K562 (cell line): ENCODE results near the gene ARL10. TPM values are rescaled to one million over a fixed set of nuclear protein-coding genes. Genes with fewer than 3 reads are reported as not detected.

ENCODE experiments used
- CBX3 ChIP-seq, 2 experiments: IDR thresholded peaks; 1 replicate in 1 of 2; 2 replicates in 1 of 2; pipeline ENCODE4 v1.6.1; 2012; ENCODE audit warnings: inconsistent platforms in 2 of 2, low read length in 2 of 2, borderline replicate concordance in 1 of 2, control low read depth in 1 of 2
- CCAR2 ChIP-seq: fragments of 200-400 bp; formaldehyde crosslinking; IDR thresholded peaks from 2 replicates; pipeline ENCODE4 v1.6.1; 2017; ENCODE audit warnings: mild to moderate bottlenecking, low read depth, low read length
- ETV5 ChIP-seq: sonication (generic); formaldehyde crosslinking; IDR thresholded peaks from 2 replicates; pipeline ENCODE4 v1.4.0; 2020; ENCODE audit warnings: low read depth, mild to moderate bottlenecking, missing genetic modification reagents
- HCFC1 ChIP-seq: IDR thresholded peaks from 2 replicates; pipeline ENCODE4 v1.6.1; 2012; ENCODE audit warnings: low read depth, low read length, improper control_type of control experiment
- HEY1 ChIP-seq: fragments of 250-450 bp; sonication (Bioruptor Pico); IDR thresholded peaks from 2 replicates; pipeline ENCODE4 v1.5.0; 2020; ENCODE audit warnings: mild to moderate bottlenecking, moderate library complexity, borderline replicate concordance
- HMG20A ChIP-seq: fragments of 450-650 bp; formaldehyde crosslinking; conservative IDR thresholded peaks from 2 replicates; pipeline ENCODE4 v1.4.0; 2020; ENCODE audit warnings: mild to moderate bottlenecking, mixed read lengths
- HNRNPLL ChIP-seq: fragments of 200-400 bp; formaldehyde crosslinking; IDR thresholded peaks from 2 replicates; pipeline ENCODE4 v1.6.1; 2017; ENCODE audit warnings: low read length, low read depth, mild to moderate bottlenecking; ENCODE audit not compliant: poor library complexity, severe bottlenecking
- HNRNPUL1 ChIP-seq: fragments of 200-400 bp; formaldehyde crosslinking; IDR thresholded peaks from 2 replicates; pipeline ENCODE4 v1.6.1; 2017; ENCODE audit warnings: low read length
- JUND ChIP-seq, 2 experiments: IDR thresholded peaks; 2 replicates in 1 of 2; 3 replicates in 1 of 2; pipeline ENCODE4 v1.6.1; 2011; ENCODE audit warnings: borderline replicate concordance in 2 of 2, low read depth in 2 of 2, low read length in 2 of 2, improper control_type of control experiment in 1 of 2, missing biosample characterization in 1 of 2, missing genetic modification characterization in 1 of 2, missing genetic modification reagents in 1 of 2
- KLF6 ChIP-seq: fragments of 250-450 bp; sonication (Bioruptor Pico); IDR thresholded peaks from 2 replicates; pipeline ENCODE4 v1.4.0; 2020; ENCODE audit warnings: mild to moderate bottlenecking, moderate library complexity, borderline replicate concordance
- LARP7 ChIP-seq: fragments of 450-650 bp; IDR thresholded peaks from 2 replicates; pipeline ENCODE4 v1.6.1; 2016
- MEIS2 ChIP-seq: fragments of 450-650 bp; IDR thresholded peaks from 2 replicates; pipeline ENCODE4 v1.6.1; 2014; ENCODE audit warnings: mild to moderate bottlenecking; ENCODE audit not compliant: partially characterized antibody
- MTA2 ChIP-seq: fragments of 450-650 bp; IDR thresholded peaks from 2 replicates; pipeline ENCODE4 v1.6.1; 2016; ENCODE audit warnings: low read depth
- MTA3 ChIP-seq: fragments of 450-650 bp; formaldehyde crosslinking; IDR thresholded peaks from 2 replicates; pipeline ENCODE4 v1.6.1; 2017; ENCODE audit warnings: mild to moderate bottlenecking, borderline replicate concordance
- POU5F1 ChIP-seq: fragments of 150-350 bp; IDR thresholded peaks from 2 replicates; pipeline ENCODE4 v1.6.1; 2014; ENCODE audit warnings: borderline replicate concordance, low read length, low read depth, mild to moderate bottlenecking; ENCODE audit not compliant: partially characterized antibody
- SMARCE1 ChIP-seq: fragments of 450-650 bp; IDR thresholded peaks from 2 replicates; pipeline ENCODE4 v1.7.1; 2016; ENCODE audit warnings: mild to moderate bottlenecking
- TBP ChIP-seq: optimal IDR thresholded peaks from 2 replicates; pipeline ENCODE3; 2011; ENCODE audit warnings: low read depth, low read length, improper control_type of control experiment
- TRIM24 ChIP-seq, 2 experiments: fragments of 450-650 bp; IDR thresholded peaks; 2 replicates each; pipeline ENCODE4 v1.6.1; 2016
- VEZF1 ChIP-seq: fragments of 200-800 bp; sonication (Bioruptor generic); IDR thresholded peaks from 2 replicates; pipeline ENCODE4 v1.6.1; 2017; ENCODE audit warnings: missing genetic modification characterization, missing compliant biosample characterization
- ZNF239 ChIP-seq: fragments of 250-450 bp; sonication (Bioruptor Pico); IDR thresholded peaks from 2 replicates; pipeline ENCODE4 v1.4.0; 2020; ENCODE audit warnings: mild to moderate bottlenecking
- ZNF551 ChIP-seq: fragments of 250-450 bp; sonication (Bioruptor Pico); IDR thresholded peaks from 2 replicates; pipeline ENCODE4 v1.5.0; 2021; ENCODE audit warnings: mild to moderate bottlenecking, moderate library complexity
- ZNF592 ChIP-seq: fragments of 450-650 bp; IDR thresholded peaks from 2 replicates; pipeline ENCODE4 v1.6.1; 2017; ENCODE audit warnings: antibody characterized with exemption, mild to moderate bottlenecking
- ZNF699 ChIP-seq: fragments of 250-450 bp; sonication (Bioruptor Pico); IDR thresholded peaks from 2 replicates; pipeline ENCODE4 v1.8.0; 2021; ENCODE audit warnings: mild to moderate bottlenecking, moderate library complexity; ENCODE audit not compliant: insufficient replicate concordance
- polyA plus RNA-seq, 8 experiments: library from polyadenylated mRNA; depleted of rRNA in 4 of 8; stranded (reverse) in 5 of 8; unstranded in 3 of 8; fragments of >200 nt; fragmentation: Nextera tagmentation in 2 of 8; fragmentation: Illumina TruSeq in 1 of 8; extraction: Ambion mirVana in 2 of 8; extraction: Trizol in 1 of 8; gene quantifications; 2 replicates each; pipeline versions ENCODE4 v1.2.1 to v1.2.3, GENCODE V29; 2011 to 2014; ENCODE audit warnings: inconsistent platforms in 1 of 8, missing spikeins in 1 of 8
- total RNA-seq, 7 experiments: library from RNA; depleted of rRNA in 6 of 7; stranded (reverse); fragments of >200 nt in 6 of 7; fragmentation: Illumina TruSeq in 2 of 7; extraction: Trizol in 2 of 7; gene quantifications; 2 replicates each; pipeline versions ENCODE4 v1.2.1 to v1.2.3, GENCODE V29; 2011 to 2021; ENCODE audit warnings: low replicate concordance in 1 of 7

ARL10 gene
- total and polyA plus RNA-seq, 9 of the 15 experiments (the other 6 are each of a cell fraction or from before 2014, with no cell fraction given), result under 0.01 to 0.40 (median 0.34) TPM; not detected in 3

- TF ChIP-seq VEZF1 (CRISPR knock-in tag), result peak; percentile 62
- no peak for TF ChIP-seq HEY1
- no peak for TF ChIP-seq HMG20A (CRISPR knock-in tag)
- TF ChIP-seq LARP7, result no peak; the same call in 1 of the 2 replicates
- TF ChIP-seq POU5F1, result no peak
- TF ChIP-seq JUND (IDR thresholded peaks at IDR 0.05; ENCODE audit: borderline replicate concordance, low read depth, low read length), result no peak; the same call in 1 of the 2 replicates
- no peak for TF ChIP-seq JUND (tag; IDR thresholded peaks at IDR 0.05; ENCODE audit: borderline replicate concordance, low read depth, low read length)
- TF ChIP-seq HCFC1, result peak; percentile 93
- no peak for TF ChIP-seq ZNF699 (CRISPR knock-in tag)
- TF ChIP-seq MTA2, result no peak
- no peak for TF ChIP-seq CCAR2
- peak; percentile 96 for TF ChIP-seq TBP
- no peak for TF ChIP-seq HNRNPUL1
- no peak for TF ChIP-seq ZNF239 (CRISPR knock-in tag)
- TF ChIP-seq HNRNPLL, result no peak
- no peak for TF ChIP-seq ZNF592
- TF ChIP-seq MTA3, result peak; percentile 77
- peak; percentile 46; the same call in 1 of the 2 replicates for TF ChIP-seq KLF6 (CRISPR knock-in tag)
- no peak for TF ChIP-seq CBX3 (IDR thresholded peaks at IDR 0.05; ENCODE audit: borderline replicate concordance in 1 of 2, low read length in 2 of 2)
- TF ChIP-seq TRIM24 (IDR thresholded peaks at IDR 0.05), result no peak
- no peak for TF ChIP-seq SMARCE1
- no peak for TF ChIP-seq ZNF551 (CRISPR knock-in tag)
- no peak; the same call in 1 of the 2 replicates for TF ChIP-seq ETV5 (CRISPR knock-in tag)
- TF ChIP-seq MEIS2, result no peak
Measured at GRCh38 chr5:176361437-176362232, 3.7 kb upstream of the ARL10 start, which contains the start of gene KIAA1191 (continued).
